Measurements from ENCODE around the gene TMED8.
A peak's percentile ranks its signal among the peaks of the same experiment; 100 is the strongest.

The TMED8 gene

DNA sequence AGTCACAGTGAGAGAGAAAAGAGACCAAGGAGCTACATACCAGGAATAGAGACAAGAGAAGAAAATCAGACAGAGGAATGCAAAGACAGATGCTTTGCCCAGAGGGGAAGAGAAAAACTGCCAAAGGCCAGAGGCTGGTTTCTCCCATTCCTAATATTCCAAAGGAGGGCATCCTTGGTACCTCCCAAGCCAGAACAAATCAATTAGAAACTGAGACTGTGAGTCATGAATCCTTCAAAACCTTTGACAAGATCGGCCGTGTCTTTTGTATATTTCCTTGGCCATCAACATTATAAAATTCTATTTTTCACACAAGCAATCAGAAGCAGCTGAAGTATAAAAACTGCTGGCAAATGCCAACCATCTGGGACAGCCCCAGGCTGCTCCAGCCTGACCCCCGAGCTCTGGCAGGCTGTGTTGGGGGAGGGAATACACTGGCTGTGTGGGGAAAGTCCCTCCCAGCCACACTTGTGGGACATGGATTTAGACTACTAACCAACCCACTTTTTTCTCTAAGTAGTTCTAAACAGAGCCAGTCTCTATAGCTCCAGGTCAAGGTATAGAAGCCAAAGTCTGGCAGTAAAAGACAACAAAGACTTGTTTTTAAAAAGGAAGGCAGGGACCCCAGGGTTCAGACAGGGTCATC, 69.9 kb downstream of the TMED8 start:
- peak; percentile 68 for DNase-seq (ENCODE audit: low read depth)
- TF ChIP-seq, protein P1, sequence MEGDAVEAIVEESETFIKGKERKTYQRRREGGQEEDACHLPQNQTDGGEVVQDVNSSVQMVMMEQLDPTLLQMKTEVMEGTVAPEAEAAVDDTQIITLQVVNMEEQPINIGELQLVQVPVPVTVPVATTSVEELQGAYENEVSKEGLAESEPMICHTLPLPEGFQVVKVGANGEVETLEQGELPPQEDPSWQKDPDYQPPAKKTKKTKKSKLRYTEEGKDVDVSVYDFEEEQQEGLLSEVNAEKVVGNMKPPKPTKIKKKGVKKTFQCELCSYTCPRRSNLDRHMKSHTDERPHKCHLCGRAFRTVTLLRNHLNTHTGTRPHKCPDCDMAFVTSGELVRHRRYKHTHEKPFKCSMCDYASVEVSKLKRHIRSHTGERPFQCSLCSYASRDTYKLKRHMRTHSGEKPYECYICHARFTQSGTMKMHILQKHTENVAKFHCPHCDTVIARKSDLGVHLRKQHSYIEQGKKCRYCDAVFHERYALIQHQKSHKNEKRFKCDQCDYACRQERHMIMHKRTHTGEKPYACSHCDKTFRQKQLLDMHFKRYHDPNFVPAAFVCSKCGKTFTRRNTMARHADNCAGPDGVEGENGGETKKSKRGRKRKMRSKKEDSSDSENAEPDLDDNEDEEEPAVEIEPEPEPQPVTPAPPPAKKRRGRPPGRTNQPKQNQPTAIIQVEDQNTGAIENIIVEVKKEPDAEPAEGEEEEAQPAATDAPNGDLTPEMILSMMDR (conservative IDR thresholded peaks at IDR 0.05; ENCODE audit: low read length), result no peak
- no peak overlapping the region for H3K4me3 ChIP-seq (ENCODE audit: low read length)

DNA sequence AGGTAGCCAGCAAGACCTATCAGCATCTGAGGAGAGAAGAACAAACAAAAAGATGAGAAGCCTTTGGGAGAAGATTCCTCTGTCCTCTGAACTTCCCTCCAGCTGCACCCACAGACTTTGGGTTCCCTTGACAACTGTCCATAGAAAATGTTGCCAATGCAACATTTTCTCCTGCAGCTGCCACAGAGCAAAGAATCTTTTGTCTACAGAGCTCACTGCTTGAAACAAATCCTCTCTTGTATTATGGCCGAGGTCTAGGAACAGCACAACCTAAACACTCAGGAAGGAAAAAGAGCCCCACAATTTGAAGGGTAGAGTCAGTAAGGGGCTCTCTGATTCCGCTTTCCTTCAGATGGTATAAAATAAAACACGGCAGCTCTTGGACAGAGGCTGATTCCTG, 70.5 kb downstream of the TMED8 start:
- no peak overlapping the region for H3K4me3 ChIP-seq (ENCODE audit: low read length)
- TF ChIP-seq, protein P1 (conservative IDR thresholded peaks at IDR 0.05; ENCODE audit: low read length), result no peak
- peak; percentile 50 for DNase-seq (ENCODE audit: low read depth)

DNA sequence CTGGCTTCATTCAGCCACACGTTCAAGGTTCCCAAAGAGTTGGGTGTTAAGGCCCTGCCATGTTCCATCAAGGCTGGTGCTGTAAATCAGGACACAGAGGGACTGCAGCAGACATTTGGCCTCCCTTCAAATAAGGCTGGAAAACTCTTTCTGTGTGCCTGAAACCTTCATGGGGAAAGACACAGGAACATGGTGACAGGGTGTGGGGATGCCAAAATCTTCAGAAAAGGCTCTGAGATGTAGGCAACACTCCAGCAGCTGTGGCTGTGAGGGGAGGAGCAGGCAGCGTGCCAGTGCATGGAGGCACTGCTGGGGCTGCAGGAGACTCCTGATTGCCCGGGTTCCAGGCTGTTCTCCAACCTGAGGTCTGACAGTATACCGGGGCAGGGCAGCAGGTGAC, 71.2 kb downstream of the TMED8 start:
- TF ChIP-seq, protein P1 (conservative IDR thresholded peaks at IDR 0.05; ENCODE audit: low read length), result no peak
- H3K4me3 ChIP-seq (ENCODE audit: low read length), result no peak overlapping the region
- DNase-seq (ENCODE audit: low read depth), result no peak

DNA sequence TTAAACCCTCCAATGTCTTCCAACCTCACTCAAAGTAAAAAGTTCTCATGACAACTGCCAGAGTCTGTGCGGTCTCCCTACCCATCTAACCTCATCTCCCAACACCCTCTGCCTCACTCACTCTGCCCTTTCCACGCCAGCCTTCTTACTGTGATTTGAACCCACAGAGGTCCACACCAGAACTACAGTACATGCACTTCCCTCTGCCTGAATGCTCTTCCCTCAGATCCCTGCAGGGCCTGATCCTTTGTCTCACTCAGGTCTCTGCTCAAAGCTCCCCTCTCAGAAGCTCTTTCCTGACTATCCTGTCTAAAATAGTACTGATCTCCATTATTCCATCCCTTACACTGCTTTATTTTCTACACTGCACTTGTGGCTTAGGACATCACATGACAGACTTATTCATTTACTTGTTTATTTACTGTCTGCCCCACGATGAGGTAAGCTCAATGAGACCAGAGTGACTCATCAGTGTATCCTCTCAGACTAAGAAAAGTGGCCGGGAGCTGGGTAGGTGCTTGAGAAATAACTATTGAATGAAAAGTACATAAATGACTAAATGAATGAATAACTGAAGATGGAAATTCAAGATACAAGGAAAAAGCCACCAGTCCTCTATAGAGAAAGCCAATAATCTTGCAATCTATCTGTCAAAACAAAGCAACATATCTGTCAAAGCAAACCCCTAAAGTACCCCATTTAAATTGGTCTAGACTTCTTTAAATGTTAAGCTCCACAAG, 73.3 kb downstream of the TMED8 start:
- no peak overlapping the region for H3K4me3 ChIP-seq (ENCODE audit: low read length)
- peak; percentile 92 for DNase-seq (ENCODE audit: low read depth)
- TF ChIP-seq, protein P1 (conservative IDR thresholded peaks at IDR 0.05; ENCODE audit: low read length), result no peak

GRCh38 chr14:77302926-77303325, 74.0 kb downstream of the TMED8 start:
- no peak overlapping the region for H3K4me3 ChIP-seq (ENCODE audit: low read length)
- TF ChIP-seq, protein P1 (conservative IDR thresholded peaks at IDR 0.05; ENCODE audit: low read length), result no peak
- peak; percentile 37 for DNase-seq (ENCODE audit: low read depth)

- H3K4me3 ChIP-seq (ENCODE audit: low read length), result no peak overlapping the region
- TF ChIP-seq, protein P1 (conservative IDR thresholded peaks at IDR 0.05; ENCODE audit: low read length), result peak; percentile 87
- peak; percentile 85 for DNase-seq (ENCODE audit: low read depth)
Observed at GRCh38 chr14:77301103-77301502, 75.8 kb downstream of the TMED8 start.

- no peak for DNase-seq (ENCODE audit: low read depth)
Observed at GRCh38 chr14:77299771-77300170, 77.1 kb downstream of the TMED8 start.

More at GRCh38 chr14:77299771-77300170, 77.1 kb downstream of the TMED8 start:
- no peak overlapping the region for H3K4me3 ChIP-seq (ENCODE audit: low read length)
- TF ChIP-seq, protein P1 (conservative IDR thresholded peaks at IDR 0.05; ENCODE audit: low read length), result no peak

Data from AG10803 (cell line).